ENCODE results near the gene CRYBA1.

The CRYBA1 gene

GRCh38 chr17:29252101-29252791 lies 5.6 kb downstream of the CRYBA1 start:
- TF ChIP-seq CTCF (IDR thresholded peaks at IDR 0.05): peak; percentile 36; the same call in 1 of the 2 replicates

GRCh38 chr17:29253037-29253436 lies 6.4 kb downstream of the CRYBA1 start:
- no peak for TF ChIP-seq CTCF (IDR thresholded peaks at IDR 0.05)

- TF ChIP-seq CTCF (IDR thresholded peaks at IDR 0.05): no peak
Observed at GRCh38 chr17:29255926-29256522, 9.4 kb downstream of the CRYBA1 start.

- TF ChIP-seq CTCF (IDR thresholded peaks at IDR 0.05): no peak
Observed at GRCh38 chr17:29256735-29257466, 10.2 kb downstream of the CRYBA1 start.

- TF ChIP-seq CTCF (IDR thresholded peaks at IDR 0.05): no peak
Observed at GRCh38 chr17:29257756-29258155, 11.1 kb downstream of the CRYBA1 start.

- no peak for TF ChIP-seq CTCF (IDR thresholded peaks at IDR 0.05)
Observed at GRCh38 chr17:29263916-29264315, 17.3 kb downstream of the CRYBA1 start.

GRCh38 chr17:29273924-29274323 lies 27.3 kb downstream of the CRYBA1 start:
- no peak for TF ChIP-seq CTCF (IDR thresholded peaks at IDR 0.05)
